ENCODE results near the gene NIFK.

Gene NIFK

DNA sequence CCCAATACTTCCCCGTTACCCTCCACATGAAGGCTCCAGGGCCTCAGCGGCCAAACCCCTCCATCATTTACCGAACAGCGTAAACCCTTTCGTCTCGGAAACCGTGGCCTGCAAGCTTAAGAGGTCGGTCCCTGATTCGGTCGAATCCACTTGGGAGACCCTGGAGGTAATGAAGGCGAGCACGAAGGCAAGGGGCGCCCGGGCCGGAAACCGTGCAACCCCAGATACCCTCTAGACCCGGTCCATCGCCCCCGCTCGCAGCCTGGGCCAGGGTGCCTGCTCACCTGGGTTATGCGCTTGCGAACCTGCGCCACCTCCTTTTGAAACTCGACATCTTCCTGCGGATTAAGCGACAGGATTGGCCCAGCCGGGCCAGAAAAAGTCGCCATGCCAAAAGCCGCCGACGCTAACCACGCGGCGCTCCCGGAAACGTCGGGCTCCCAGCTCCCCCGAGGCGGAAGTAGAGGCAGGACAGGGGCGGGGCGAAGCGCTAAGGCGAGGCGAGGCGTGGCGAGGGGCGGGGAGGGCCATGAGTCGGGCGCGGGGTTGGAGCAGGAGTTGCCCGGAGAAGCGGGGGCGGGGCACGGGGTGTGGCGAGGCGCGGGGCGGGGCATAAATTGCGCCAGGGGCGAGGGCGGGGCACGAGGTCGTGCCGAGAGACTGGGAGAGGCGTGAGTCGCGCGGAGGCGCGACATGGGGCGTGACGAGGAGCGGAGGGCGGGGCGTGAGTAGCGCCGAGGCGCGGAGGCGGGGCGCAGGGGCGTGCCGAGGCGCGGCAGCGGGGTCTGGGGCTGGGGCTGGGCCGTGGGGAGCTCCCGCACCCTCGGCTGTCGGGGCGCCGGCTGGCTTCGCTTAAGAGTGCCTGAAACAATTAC is at the start of gene NIFK:
NIFK (minus strand) TSS at position 414 of the 875 bp plus-strand sequence; CDS start at position 389, 25 bp downstream.
- peak; percentile 100 for DNase-seq (ENCODE audit: low read depth in 2 of 2)

DNA sequence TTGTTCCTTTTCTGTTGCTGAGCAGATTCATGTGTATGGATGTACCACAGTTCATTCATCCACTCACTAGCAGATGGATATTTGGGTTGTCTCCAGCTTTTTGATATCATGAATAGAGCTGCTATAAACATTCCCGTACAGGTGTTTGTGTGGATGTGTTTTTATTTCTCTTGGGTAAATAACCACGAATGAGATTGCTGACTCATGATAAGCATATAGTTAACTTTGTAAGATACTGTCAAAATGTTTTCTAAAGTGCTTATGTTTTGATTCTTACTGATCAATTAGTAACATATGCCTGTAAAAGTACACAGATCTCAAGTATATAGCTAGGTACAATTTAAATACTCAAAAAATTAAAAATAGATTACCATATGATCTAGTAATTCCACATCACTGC is 46.5 kb upstream of the NIFK start:
- no peak for DNase-seq (ENCODE audit: low read depth in 2 of 2)

DNA sequence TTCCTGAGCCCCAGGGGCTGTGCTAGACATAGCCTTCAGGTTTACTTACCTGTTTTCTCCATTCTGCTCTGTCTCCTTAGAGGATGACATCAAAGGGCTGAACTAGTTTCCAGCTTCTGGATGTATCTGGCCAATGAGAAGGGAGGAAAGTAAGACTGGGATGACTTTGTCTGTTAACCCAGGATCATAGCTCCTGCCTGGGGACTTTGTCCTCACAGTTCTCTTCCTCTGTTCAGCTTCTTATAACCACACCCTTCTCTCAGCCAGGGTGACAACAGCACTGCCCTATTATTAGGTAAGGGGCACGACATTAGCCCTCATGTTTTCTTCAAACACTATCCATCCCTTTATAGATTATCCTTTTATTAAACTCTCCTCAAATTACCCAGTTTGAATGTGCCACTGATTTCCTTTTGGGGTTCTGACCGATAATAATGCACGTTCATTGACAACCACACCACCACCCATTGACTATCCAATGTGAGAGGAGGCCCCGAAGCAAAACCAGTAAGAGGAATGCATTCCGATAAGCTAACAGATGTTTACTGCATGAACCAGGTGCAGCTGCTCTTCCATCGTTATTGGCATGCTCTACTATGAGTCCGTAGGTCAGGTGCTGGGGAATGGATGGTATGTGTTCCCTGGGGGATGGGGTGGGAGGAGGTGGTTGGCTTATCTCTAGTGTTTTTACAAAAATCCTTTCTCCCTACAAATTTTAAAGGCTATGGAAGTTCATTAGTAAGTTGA is 42.2 kb upstream of the NIFK start:
- no peak for DNase-seq (ENCODE audit: low read depth in 2 of 2)

DNA sequence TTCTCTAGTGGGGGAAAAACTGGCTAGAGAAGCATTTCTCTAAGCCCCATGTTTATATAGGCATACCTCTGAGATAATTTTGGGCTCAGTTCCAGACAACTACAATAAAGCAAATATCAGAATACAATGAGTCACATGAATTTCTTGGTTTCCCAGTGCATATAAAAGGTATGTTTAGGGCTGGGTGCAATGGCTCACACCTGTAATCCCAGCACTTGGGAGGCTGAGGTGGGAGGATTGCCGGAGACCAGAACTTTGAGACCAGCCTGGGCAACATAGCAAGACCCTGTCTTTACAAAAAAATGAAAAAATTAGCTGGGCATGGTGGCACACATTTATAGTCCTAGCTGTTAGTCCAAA is 41.0 kb upstream of the NIFK start:
- DNase-seq (ENCODE audit: low read depth in 2 of 2), result no peak

DNA sequence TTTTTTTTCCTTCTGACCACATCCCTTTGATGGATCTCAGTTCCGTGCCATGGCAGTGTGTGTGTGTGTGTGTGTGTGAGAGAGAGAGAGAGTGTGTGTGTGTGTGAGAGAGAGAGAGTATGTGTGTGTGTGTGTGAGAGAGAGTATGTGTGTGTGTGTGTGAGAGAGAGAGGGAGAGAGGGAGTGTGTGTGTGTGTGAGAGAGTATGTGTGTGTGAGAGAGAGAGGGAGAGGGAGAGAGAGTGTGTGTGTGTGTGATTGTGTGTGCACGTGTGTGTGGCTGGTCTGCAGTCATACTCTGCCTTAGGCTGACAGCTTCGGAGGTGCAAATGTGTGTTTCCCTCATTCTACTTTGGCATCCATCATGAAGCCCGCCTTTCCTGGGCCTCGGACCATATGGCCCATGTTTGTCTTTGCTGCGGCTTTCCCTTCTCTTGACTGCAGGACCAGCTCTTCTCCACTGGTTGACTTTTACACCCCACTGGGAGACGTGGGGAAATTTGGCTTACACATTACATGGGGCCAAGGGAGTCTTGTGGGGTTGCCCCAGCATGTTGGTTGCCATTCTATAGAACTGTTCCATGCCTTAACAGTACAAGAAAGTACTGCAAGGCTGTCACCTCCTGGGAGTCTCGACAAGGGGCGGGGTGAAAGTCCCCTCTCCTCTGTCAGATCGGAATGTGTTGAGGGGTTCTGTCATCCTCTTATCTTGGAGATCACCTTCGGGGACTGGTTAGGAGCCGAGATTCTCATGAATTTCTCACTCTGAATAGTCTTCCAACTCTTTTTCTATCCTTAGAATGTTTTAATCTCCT is 40.4 kb upstream of the NIFK start:
- DNase-seq (ENCODE audit: low read depth in 2 of 2), result no peak

DNA sequence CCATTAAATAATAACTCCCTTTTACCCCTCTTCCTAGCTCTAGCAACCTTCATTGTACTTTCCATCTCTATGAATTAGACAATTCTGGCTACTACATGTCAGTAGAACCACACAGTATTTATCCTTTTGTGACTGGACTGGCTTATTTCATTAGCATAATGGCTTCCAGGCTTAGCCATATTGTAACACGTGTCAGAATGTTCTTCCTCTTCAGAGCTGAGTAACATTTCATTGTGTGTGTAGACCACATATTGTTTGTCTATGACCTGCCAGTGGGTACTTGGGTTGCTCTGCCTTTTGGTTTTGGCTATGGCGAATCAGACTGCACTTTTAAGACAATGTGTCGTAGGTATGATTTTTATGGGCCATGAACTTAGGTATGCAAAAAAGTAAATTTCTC is 39.7 kb upstream of the NIFK start:
- DNase-seq (ENCODE audit: low read depth in 2 of 2), result no peak

DNA sequence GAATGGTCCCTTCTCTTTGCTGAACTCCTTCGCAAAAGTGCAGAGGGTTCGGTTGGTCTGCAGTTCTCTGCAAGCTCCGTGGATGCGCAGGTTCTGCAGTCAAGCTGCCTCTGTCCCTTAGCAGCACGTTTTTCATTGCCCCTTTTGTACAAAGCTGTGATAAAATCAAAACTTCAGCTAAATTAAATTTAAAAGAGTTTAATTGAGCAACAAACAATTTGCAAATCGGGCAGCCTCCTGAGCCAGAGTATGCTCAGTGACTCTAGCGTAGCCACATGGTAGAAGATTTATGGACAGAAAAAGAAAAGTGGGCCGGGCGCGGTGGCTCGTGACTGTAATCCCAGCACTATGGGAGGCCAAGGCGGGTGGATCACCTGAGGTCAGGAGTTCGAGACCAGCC is 37.6 kb upstream of the NIFK start:
- DNase-seq (ENCODE audit: low read depth in 2 of 2), result no peak

DNA sequence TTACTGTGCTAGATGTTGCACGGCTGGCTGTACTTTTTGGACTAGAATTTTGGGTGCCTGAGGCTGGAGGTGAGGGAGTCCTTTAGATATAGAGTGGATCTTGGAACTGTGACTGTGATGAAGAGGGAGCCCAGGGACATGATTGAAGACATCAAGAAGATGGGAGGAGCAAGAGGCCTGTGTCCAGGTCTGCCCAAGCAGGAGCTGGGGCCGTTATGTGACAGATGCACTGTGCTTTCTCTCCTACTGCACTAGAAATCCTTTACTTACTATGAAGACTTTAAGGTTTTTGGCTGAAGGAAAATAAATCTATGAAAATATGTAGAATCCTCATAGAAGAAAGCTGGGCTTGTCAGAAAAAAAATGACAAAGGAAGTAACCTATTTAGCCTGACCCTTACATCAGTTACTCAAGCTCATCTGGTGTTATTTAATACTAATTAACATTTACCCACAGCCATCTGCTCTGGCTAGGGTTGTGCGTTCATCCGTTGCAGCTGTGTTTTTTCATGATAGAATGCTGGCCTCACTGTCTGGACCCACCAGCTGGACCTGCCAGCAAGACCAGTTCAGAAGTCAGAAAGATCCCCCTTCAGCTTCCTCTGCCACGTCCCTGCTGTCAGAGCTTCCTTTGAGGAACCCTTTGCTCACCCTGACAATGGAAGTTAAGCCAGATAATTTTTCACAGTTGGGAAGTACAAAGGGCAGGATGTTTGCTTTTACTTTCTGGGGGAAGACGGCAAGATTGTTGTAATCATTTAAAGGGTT is 35.5 kb upstream of the NIFK start:
- no peak for DNase-seq (ENCODE audit: low read depth in 2 of 2)

DNA sequence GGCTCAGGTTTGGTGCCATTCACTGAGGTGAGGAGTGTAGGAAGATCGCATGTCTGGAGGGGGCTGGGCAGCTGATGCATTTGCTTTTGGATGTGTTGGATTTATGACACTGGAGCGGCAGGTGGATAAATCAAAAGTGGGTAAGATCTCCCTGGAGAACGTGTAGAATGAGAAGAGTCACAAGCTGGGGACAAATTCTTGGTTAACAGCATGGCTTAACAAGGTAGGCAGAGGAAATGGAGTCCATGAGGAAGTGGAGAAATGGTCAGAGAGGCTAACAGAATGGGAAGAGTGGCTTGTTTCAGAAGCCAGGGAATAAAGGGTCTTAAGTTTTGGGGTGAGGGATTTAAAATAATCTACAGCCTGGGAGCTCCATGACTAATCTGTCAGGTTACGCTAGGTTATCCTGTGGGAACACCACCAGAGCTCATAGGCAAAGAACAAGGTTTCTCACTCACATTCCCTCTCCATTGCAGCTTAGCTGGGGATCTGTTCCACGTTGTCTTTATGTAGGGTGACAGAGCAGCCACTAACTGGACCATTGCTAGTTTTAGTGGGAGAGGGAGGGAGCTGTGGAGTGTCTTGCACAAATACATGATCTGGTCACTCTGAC is 31.6 kb upstream of the NIFK start:
- no peak for DNase-seq (ENCODE audit: low read depth in 2 of 2)

DNA sequence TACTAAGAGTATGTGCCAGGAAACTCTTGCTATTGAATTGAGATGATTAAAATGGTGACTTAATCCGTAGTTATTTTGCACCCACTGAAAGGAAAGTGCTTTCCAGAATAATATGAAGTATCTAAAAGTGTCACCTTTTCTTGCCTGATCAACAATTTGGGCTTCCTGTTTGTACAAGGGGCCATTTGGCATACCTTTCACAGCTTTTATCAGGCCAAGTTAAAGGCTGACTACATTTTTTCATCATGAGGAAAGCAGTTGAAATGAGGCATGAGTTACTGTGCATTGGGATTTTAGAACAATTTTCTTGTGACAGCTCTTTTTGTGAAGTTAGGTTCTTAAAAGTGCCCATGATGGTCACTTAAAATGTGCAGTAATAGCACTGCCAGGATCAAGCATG is 29.9 kb upstream of the NIFK start:
- DNase-seq (ENCODE audit: low read depth in 2 of 2), result no peak

DNA sequence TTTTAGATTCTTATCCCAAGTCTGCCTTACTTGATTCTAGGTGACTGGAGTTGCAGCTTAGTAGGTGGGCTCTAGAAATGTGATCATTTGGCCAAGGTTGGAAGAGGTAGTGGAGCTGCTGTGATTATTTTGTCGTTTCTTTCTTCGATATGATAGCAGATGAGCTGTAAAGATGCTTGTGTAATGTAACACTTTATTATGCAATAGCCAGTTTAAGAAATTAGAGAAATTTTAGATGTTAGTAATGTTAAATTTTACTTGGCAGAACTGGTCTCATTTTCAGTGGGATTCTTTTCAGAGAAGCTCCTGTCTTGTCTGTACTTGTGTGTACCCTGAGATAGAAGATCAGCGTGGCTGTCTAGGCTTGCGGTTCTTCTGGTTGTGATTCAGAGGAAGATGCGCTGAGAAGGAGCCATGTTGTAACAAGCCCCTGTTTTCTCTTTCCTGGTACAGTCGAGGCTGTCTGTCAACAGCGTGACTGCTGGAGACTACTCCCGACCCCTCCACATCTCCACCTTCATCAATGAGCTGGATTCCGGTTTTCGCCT is 28.1 kb upstream of the NIFK start:
- DNase-seq (ENCODE audit: low read depth in 2 of 2), result no peak

DNA sequence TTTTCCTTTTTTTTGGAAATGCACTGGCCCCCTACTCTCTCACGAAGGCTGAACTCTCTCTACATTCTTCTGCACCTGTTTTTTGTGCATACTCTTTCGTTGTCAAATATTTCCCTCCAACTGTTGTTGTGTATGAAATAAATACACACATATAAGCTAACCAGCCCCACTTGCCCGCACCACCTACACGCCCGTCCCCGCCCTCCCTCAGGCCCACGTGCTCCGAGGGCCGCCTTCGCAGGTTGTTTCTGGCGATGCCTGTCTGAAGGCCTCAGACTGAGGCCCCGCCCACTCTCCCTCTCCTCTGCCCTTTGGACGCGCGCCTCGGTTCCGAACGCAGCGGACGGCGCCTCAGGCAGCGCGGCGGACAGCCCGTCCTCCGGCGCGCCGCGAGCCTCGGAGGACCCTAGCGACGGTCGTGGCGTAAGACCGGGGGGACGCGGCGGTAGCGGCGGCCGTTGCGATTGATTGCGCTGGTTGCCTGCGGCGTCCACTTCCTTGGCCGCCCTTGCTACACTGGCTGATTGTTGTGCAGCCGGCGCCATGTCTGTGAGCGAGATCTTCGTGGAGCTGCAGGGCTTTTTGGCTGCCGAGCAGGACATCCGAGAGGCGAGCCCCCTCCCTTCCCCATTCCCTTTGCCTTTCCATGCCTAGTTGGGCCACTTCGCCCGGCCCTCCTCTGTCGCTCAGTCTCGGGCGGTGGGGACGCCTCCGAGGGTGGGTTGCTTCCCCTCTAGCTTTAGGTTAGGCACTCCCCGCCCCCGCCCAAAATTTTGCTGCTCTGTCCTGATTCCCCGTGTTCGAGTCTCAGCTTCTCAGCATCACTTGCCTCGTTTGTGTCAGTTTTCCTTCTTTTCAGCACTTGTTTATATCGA is 18.8 kb upstream of the NIFK start, which contains the start of gene TSN:
TSN (plus strand) TSS at position 415 of the 875 bp plus-strand sequence; CDS start at position 544, 129 bp downstream.
- DNase-seq (ENCODE audit: low read depth in 2 of 2), result peak; percentile 92 to 93

DNA sequence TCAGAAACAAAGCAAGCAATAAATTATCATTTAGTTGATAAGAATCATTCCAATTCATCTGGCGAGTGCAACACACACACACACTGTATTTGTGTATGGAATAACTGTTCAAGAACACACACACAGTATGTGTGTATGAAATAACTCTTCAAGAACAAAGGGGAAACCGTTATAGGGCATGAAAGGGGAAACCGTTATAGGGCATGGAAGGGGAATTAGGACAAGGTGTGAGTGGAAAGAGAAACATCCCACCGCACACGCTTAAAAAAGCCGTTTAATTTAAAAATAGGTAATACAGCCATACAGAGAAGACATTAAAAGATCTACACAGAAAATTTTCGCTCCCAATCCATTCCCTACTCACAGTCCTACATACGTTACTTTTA is 18.2 kb upstream of the NIFK start:
- DNase-seq (ENCODE audit: low read depth in 2 of 2), result no peak

DNA sequence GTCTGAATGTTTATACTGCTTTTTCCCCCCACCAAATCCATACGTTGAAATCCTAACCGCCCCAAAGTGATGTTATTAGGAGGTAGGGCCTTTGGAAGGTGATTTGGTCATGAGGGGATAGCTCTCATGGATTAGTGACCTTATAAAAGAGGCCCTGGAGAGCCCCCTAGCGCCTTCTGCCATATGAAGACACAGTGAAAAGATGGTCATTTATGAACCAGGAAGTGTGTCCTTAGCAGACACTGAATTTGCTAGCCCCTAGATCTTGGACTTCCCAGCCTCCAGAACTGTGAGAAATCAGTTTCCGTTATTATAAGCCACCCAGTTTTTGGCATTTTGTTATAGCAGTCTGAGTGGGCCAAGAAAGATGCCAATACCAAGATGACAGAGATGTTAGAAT is 11.5 kb upstream of the NIFK start:
- no peak for DNase-seq (ENCODE audit: low read depth in 2 of 2)

DNA sequence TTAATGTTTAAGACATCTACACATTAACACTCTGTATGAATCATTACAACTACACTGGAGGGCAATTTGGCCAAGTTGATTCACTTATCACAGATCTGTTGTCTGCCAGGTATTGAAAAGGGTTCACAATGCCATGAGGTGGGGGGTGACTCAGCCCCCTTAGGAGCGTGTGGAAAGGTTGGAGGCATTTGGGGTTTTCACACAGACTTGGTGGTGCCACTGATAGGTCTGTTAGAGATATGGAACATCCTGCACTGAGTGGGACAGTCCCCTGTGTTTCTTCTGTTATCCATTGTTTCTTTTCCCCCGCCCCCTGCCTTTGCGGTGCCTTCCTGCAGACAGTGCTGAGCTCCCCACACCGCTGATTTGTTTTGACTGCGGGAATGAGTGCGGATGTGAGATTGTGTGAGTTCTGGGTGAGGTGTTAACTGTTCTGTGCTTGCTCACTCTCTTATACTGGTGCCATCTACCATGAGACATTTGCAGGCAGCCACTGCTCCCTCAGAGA is 9.4 kb upstream of the NIFK start:
- no peak for DNase-seq (ENCODE audit: low read depth in 2 of 2)

DNA sequence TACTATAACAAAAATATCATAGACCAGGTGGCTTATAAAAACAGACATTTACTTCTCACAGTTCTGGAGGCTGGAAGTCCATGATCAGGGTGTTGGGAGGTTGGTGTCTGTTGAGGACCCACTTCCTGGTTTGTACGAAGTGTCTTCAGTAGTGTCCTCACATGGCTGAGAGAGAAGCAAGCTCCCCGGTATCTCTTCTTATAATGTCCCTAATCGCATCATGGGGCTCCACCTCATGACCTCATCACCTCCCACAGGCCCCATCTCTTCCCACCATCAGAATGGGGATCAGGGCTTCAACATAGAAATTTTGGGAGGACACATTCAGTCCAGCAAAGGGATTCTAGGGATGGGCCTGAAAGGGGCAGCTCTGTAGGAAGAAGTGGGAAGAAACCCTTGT is 4.8 kb upstream of the NIFK start:
- DNase-seq (ENCODE audit: low read depth in 2 of 2), result no peak

DNA sequence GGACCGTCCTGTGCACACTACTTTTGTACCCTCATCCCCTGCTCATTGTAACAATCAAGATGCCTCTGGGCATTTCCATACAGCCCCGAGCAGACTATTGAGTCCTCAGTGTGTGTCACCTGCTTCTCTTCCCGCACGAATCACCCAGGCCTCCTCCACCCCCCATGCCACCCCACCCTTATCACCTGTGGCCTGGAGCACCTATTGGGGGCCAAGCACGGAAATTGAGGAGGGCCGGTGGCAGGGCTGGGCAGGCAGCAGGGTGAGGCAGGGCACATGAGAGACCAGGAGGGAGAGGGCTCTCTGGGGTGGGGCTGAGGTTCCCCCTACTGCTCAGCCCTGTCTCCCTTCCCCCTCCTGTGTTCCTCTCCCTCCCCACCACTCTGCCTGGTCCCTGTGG is 4.3 kb upstream of the NIFK start:
- no peak for DNase-seq (ENCODE audit: low read depth in 2 of 2)

DNA sequence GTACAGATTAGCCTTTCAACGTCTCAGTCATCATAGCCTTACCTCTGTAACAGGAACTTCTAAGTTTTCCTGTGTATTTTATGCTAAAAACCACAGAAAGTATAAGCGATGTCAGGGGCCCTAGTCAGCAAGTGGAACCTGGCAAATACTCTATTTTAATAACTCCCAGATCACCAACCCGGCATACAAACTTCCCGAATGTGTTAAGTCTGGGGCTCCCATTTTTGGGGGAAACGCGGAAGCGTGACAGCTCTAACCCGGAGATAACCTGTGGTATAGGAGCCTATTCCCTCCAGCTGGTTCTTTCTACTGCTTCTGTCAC is 574 bp downstream of the NIFK start:
- DNase-seq (ENCODE audit: low read depth in 2 of 2), result no peak

DNA sequence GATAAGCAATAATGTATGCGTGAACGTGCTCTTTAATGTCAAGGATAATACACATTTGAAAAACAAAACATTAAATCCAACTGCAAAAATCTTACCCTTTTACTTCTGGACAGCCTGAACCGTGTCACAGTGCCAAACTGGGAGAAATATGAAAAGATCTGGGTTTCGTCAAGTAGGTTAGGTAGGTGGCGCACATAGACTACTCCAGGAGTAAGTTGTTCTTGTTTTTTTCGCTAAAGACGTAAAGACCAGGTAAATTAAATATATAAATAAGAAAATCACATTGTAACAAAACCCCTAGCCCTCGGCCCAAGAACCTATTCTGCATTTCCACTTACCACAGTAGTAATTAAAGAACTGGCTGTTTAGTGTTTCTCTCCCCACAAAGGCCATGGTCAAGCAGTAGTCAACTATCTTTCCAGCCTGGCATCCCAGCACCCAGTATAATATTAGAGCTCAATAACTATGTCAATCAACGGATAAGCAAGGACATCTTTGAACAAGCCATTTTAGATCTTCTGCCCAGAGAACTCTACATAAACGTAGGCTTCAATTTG is 1.1 kb downstream of the NIFK start:
- no peak for DNase-seq (ENCODE audit: low read depth in 2 of 2)
